HEK293 (cell line): ENCODE results near the gene TMF1.

Source experiments
- CTCF ChIA-PET: fragments of 350-600 bp; formaldehyde crosslinking; extraction: SDS; loops from one replicate; lab custom pipeline; 2021; ENCODE audit warnings: antibody characterized with exemption; lab: Yijun Ruan, JAX
- POLR2A ChIA-PET: fragments of 300-600 bp; formaldehyde crosslinking; extraction: SDS; loops from one replicate; lab custom pipeline; 2020; ENCODE audit warnings: antibody characterized with exemption, inconsistent platforms; lab: Yijun Ruan, JAX
- H3K27ac ChIP-seq: fragments of 200-500 bp; sonication (Bioruptor generic); 2 replicates; pipeline ENCODE4 v1.5.1; 2014; ENCODE audit warnings: low read depth, low read length, control low read depth, inconsistent platforms; ENCODE audit errors: extremely low read depth
- H3K36me3 ChIP-seq, 2 experiments: fragments of 200-500 bp in 1 of 2; sonication (Bioruptor generic) in 1 of 2; 1 replicate in 1 of 2; 2 replicates in 1 of 2; pipeline ENCODE4 v1.5.1; 2014 to 2017; ENCODE audit warnings: inconsistent platforms in 2 of 2, low read length in 2 of 2; ENCODE audit not compliant: control insufficient read depth in 2 of 2, insufficient read depth in 1 of 2
- H3K4me1 ChIP-seq: fragments of 200-500 bp; sonication (Bioruptor generic); 2 replicates; pipeline ENCODE4 v1.5.1; 2014; ENCODE audit warnings: mild to moderate bottlenecking, low read length, inconsistent platforms; ENCODE audit not compliant: control insufficient read depth, insufficient read depth
- H3K4me3 ChIP-seq: 2 replicates; pipeline ENCODE4 v1.5.1; 2011; ENCODE audit warnings: low read depth, mild to moderate bottlenecking, control low read depth, low read length, moderate library complexity
- H3K9me3 ChIP-seq: fragments of 200-500 bp; sonication (Bioruptor generic); 2 replicates; pipeline ENCODE4 v1.5.1; 2014; ENCODE audit warnings: low read depth, low read length, inconsistent platforms; ENCODE audit not compliant: control insufficient read depth, insufficient read depth
- GFI1B ChIP-seq: fragments of 450-650 bp; formaldehyde crosslinking; IDR thresholded peaks from 2 replicates; pipeline ENCODE4 v1.5.1; 2016; ENCODE audit warnings: missing biosample characterization, missing genetic modification characterization
- OSR2 ChIP-seq: fragments of 450-650 bp; formaldehyde crosslinking; IDR thresholded peaks from 2 replicates; pipeline ENCODE4 v1.5.1; 2016; ENCODE audit warnings: missing biosample characterization, missing genetic modification characterization
- TCF7L2 ChIP-seq: IDR thresholded peaks from 2 replicates; pipeline ENCODE4 v1.6.1; 2011; ENCODE audit warnings: low read depth, mild to moderate bottlenecking, inconsistent platforms, low read length, moderate library complexity, borderline replicate concordance
- ZBTB1 ChIP-seq: fragments of 450-650 bp; formaldehyde crosslinking; IDR thresholded peaks from 2 replicates; pipeline ENCODE4 v1.5.1; 2016; ENCODE audit warnings: missing biosample characterization, missing genetic modification characterization
- ZEB2 ChIP-seq: fragments of 450-650 bp; formaldehyde crosslinking; IDR thresholded peaks from 2 replicates; pipeline ENCODE4 v1.5.1; 2016; ENCODE audit warnings: missing biosample characterization, missing genetic modification characterization
- ZFP37 ChIP-seq: fragments of 450-650 bp; formaldehyde crosslinking; IDR thresholded peaks from 2 replicates; pipeline ENCODE4 v1.5.1; 2016; ENCODE audit warnings: missing biosample characterization, missing genetic modification characterization
- ZNF48 ChIP-seq: fragments of 450-650 bp; formaldehyde crosslinking; IDR thresholded peaks from 2 replicates; pipeline ENCODE4 v1.5.1; 2016; ENCODE audit warnings: missing biosample characterization, missing genetic modification characterization
- ZNF555 ChIP-seq: fragments of 450-650 bp; formaldehyde crosslinking; conservative IDR thresholded peaks from 2 replicates; pipeline ENCODE4 v1.5.1; 2017; ENCODE audit warnings: missing biosample characterization, mild to moderate bottlenecking, missing genetic modification characterization, inconsistent platforms
- ZNF600 ChIP-seq: fragments of 450-650 bp; formaldehyde crosslinking; IDR thresholded peaks from 2 replicates; pipeline ENCODE4 v1.5.1; 2016; ENCODE audit warnings: missing biosample characterization, missing genetic modification characterization
- ZNF626 ChIP-seq: fragments of 450-650 bp; sonication (Bioruptor Pico); formaldehyde crosslinking; IDR thresholded peaks from 2 replicates; pipeline ENCODE4 v1.5.1; 2018; ENCODE audit warnings: missing biosample characterization, missing genetic modification characterization, inconsistent platforms
- TF ChIP-seq, protein P1 (sequence below): fragments of 450-650 bp; formaldehyde crosslinking; optimal IDR thresholded peaks from 2 replicates; pipeline ENCODE3; 2016; ENCODE audit warnings: missing biosample characterization, mild to moderate bottlenecking, missing genetic modification characterization
- TF ChIP-seq, protein P2 (sequence below): fragments of 450-650 bp; formaldehyde crosslinking; IDR thresholded peaks from 2 replicates; pipeline ENCODE4 v1.5.1; 2016; ENCODE audit warnings: missing biosample characterization, missing genetic modification characterization
- TF ChIP-seq, protein P3 (sequence below): fragments of 450-650 bp; formaldehyde crosslinking; IDR thresholded peaks from 2 replicates; pipeline ENCODE4 v1.5.1; 2016; ENCODE audit warnings: missing biosample characterization, missing genetic modification characterization, borderline replicate concordance
- TF ChIP-seq, protein P4 (sequence below): sonication (generic); formaldehyde crosslinking; IDR thresholded peaks from 2 replicates; pipeline ENCODE4 v1.8.1; 2022; ENCODE audit warnings: mild to moderate bottlenecking, moderate library complexity, missing genetic modification reagents
- TF ChIP-seq, protein P5 (sequence below): fragments of 450-650 bp; formaldehyde crosslinking; IDR thresholded peaks from 2 replicates; pipeline ENCODE4 v1.5.1; 2016; ENCODE audit warnings: missing biosample characterization, missing genetic modification characterization

TMF1 gene

DNA sequence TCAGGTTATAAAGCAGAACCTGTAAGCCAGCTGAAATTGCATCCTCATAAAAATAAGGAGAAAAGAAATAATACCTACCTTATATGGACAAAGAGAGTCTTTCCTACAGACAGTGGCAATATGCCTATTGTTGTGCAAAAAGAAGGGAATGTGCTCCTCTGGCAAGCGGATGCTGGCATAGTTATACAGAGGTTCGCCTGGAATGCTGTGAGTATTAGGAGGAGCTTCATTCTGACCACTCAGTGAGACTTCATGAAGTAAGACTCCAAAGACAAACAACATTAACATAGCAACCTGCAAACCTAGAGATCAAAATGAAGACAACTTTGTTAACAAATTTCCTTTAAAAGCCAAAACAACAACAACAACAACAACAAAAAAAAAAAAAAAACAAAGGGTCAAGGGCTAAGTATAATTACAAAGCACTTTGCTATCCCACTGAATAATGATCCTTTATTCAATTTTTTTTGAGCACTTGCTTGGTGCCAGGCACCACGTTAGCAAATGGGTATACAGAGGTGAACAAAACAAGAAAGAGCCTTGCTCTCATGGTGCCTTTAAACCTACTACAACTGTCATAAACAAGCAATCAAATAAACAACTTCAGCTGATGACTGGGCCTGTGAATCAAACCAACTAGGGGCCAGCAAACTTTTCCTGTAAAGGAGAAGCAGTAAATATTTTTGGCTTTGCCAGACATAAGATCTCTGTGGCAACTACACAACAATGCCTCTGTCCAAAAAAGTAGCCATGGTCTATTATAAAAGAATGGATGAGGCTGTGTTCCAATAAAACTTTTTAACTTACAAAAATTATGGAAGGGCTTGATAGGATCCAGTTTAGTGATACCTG, 42.3 kb downstream of the TMF1 start (continued):
- TF ChIP-seq, protein P1, sequence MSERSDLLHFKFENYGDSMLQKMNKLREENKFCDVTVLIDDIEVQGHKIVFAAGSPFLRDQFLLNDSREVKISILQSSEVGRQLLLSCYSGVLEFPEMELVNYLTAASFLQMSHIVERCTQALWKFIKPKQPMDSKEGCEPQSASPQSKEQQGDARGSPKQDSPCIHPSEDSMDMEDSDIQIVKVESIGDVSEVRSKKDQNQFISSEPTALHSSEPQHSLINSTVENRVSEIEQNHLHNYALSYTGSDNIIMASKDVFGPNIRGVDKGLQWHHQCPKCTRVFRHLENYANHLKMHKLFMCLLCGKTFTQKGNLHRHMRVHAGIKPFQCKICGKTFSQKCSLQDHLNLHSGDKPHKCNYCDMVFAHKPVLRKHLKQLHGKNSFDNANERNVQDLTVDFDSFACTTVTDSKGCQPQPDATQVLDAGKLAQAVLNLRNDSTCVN (tag by site-specific recombination), result no peak
- TF ChIP-seq ZEB2, result no peak
- TF ChIP-seq, protein P2, sequence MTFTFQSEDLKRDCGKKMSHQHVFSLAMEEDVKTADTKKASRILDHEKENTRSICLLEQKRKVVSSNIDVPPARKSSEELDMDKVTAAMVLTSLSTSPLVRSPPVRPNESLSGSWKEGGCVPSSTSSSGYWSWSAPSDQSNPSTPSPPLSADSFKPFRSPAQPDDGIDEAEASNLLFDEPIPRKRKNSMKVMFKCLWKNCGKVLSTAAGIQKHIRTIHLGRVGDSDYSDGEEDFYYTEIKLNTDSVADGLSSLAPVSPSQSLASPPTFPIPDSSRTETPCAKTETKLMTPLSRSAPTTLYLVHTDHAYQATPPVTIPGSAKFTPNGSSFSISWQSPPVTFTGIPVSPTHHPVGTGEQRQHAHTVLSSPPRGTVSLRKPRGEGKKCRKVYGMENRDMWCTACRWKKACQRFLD (tag by site-specific recombination), result no peak
- TF ChIP-seq, all 188 proteins: peak for 0

DNA sequence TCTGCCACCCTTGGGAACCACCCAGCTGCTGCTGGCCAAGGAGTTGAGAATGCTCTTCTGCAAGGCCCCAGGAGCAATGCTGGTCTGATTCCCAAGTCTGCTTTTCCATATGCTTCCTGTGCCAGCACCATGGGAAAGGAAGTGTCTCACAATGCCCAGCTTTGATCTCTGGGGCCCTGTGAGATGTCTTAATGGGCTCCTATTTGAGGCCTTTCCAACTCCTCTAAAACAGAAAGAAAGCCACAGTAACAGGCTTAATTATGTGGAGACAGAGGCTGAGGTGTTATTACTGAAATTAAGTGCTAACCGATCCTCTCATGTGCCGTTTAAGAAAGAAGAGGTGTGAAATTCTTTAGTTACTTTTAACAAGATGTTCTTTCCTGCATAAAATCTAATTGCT, 43.2 kb downstream of the TMF1 start:
- CTCF ChIA-PET, result no interaction called here
- H3K4me3 ChIP-seq, result no peak overlapping the region
- H3K9me3 ChIP-seq, result no peaks in the 10 kb centered on the region
- POLR2A ChIA-PET, result no interaction called here
- H3K36me3 ChIP-seq, result peaks cover 5 to 65% of the 10 kb centered on the region in 2 experiments; a peak in 2 of 3 replicates
- TF ChIP-seq ZFP37, result no peak
- TF ChIP-seq ZNF555 (tag by site-specific recombination), result no peak
- TF ChIP-seq, protein P3, sequence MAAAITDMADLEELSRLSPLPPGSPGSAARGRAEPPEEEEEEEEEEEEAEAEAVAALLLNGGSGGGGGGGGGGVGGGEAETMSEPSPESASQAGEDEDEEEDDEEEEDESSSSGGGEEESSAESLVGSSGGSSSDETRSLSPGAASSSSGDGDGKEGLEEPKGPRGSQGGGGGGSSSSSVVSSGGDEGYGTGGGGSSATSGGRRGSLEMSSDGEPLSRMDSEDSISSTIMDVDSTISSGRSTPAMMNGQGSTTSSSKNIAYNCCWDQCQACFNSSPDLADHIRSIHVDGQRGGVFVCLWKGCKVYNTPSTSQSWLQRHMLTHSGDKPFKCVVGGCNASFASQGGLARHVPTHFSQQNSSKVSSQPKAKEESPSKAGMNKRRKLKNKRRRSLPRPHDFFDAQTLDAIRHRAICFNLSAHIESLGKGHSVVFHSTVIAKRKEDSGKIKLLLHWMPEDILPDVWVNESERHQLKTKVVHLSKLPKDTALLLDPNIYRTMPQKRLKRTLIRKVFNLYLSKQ (tag by site-specific recombination), result no peak
- no peak for TF ChIP-seq TCF7L2
- TF ChIP-seq ZNF48 (tag by site-specific recombination), result no peak
- TF ChIP-seq, protein P4, sequence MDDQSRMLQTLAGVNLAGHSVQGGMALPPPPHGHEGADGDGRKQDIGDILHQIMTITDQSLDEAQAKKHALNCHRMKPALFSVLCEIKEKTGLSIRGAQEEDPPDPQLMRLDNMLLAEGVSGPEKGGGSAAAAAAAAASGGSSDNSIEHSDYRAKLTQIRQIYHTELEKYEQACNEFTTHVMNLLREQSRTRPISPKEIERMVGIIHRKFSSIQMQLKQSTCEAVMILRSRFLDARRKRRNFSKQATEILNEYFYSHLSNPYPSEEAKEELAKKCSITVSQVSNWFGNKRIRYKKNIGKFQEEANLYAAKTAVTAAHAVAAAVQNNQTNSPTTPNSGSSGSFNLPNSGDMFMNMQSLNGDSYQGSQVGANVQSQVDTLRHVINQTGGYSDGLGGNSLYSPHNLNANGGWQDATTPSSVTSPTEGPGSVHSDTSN, result no peak
- TF ChIP-seq OSR2 (tag by site-specific recombination), result no peak
- no peaks in the 10 kb centered on the region for H3K4me1 ChIP-seq
- H3K27ac ChIP-seq, result no peak overlapping the region

DNA sequence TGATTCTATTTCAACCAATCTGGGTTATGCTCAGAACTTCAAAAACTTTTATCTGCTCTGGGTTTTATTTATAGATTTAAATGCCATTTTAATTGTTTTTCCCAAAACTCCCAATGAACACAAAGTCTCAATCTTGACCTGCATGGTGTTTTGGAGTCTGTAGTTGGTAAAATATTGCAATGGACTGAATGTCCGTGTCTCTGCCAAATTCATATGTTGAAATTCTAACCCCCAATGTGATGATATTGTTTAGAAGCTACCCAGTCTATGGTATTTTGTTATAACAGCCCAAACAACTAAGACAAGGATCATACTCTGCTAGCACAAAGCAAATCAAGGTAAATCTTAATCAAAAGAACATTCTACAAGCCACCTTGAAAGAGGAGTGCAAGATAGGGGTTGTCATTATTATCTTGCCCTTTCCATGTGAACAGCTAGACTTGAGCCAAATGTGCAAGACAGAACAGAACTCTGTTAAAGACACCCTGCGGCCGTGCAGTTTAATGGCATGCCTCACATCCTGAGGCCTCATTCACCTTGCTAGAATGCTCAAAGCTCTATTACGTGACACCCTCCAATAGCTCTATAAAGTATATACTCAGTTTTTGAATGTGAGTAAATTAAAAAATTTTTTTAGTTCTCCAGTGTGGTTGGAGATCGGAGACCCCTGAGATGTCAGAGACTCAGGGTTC, 46.2 kb downstream of the TMF1 start:
- Histone ChIP-seq H3K36me3 (peaks cover 9 to 86% of the 10 kb centered on the region in 2 experiments; a peak in 2 of 3 replicates), H3K27ac (no peak overlapping the region), H3K9me3 (no peaks in the 10 kb centered on the region), H3K4me1 (no peaks in the 10 kb centered on the region), H3K4me3 (no peak overlapping the region)
- ChIA-PET CTCF (no interaction called here), POLR2A (no interaction called here)
- TF ChIP-seq GFI1B (tag by site-specific recombination) (no peak), ZNF626 (tag by site-specific recombination) (no peak), ZNF600 (tag by site-specific recombination) (no peak), ZBTB1 (no peak)
- TF ChIP-seq, protein P5, sequence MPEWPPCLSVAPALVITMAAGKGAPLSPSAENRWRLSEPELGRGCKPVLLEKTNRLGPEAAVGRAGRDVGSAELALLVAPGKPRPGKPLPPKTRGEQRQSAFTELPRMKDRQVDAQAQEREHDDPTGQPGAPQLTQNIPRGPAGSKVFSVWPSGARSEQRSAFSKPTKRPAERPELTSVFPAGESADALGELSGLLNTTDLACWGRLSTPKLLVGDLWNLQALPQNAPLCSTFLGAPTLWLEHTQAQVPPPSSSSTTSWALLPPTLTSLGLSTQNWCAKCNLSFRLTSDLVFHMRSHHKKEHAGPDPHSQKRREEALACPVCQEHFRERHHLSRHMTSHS, result no peak
